GM18870 (cell line): Measurements from ENCODE around the gene SNX32.

Experiments used
- ATAC-seq: cut with Tn5 transposase; IDR thresholded peaks from one replicate; pipeline ENCODE4 v1.9.1; 2021; ENCODE audit warnings: moderate library complexity; ENCODE audit not compliant: unreplicated experiment

Gene SNX32

GRCh38 chr11:65796726-65797601, 36.8 kb upstream of the SNX32 start:
- no peak for ATAC-seq

- ATAC-seq, result no peak
Measured at GRCh38 chr11:65797711-65798110, 36.1 kb upstream of the SNX32 start.

GRCh38 chr11:65798882-65799281, 34.9 kb upstream of the SNX32 start:
- no peak for ATAC-seq

DNA sequence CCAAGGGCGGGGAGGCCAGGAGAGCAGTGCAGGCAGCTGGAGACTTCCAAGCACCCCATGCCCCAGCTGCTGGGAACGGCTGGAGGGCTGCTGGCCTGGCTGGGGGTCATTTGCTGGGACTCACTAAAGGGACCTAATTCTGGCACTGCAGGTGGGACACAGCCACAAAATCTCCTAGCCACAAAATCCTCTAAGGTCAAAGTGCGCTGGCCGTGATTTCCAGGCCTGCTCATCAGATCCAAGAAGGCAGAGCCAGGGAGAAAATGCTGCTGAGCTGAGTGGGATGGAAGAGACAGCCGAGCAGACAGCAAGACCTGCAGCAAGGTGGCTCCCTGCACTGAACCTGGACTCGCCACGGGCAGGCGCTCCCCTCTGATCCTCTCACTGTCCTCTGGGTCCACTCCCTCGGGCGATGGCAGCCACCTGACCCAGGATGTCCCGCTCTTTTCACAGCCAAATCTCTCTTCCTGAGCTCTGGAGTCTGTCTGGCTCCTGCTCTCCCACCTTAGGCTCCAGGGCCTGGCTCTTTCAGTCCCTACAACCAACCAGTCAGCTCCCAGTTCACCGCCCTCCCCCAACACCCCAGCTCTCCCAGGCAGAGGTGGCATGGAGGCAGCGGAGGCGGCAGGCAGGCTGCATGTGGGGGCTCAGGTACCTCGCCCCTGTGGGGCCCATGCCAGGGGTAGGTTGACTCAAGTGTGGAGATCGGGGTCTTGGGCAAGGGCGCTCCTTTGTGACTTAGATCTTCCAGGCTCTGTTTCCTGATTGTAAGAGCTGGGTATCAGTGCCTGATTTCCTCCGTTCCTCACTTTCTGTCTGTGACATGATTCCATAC, 32.4 kb upstream of the SNX32 start:
- ATAC-seq, result no peak

- peak; percentile 67 for ATAC-seq
Measured at GRCh38 chr11:65802841-65803240, 30.9 kb upstream of the SNX32 start.

- no peak for ATAC-seq
Measured at GRCh38 chr11:65803797-65804492, 29.8 kb upstream of the SNX32 start.

- ATAC-seq, result no peak
Measured at GRCh38 chr11:65806979-65807378, 26.8 kb upstream of the SNX32 start.

GRCh38 chr11:65808744-65809341, 24.9 kb upstream of the SNX32 start:
- ATAC-seq, result no peak

DNA sequence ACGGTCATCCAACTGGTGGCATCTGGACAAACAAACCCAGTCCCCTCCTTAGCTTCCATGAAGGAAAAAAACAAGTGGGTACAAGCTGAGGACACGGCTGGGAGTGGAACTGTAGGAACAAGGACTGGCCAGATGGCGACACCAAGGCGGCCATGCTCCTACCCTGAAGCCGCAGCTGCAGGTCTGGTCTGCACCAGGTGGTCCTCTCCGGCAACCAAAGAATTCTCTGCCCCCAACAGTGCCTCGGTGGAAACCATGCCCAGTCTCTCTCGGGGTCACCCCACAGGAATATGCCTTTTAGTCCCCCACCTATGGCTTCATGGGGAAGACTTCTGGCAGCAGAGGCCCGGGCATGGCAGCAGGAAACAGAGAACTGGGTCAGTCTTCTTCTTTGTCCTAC, 24.3 kb upstream of the SNX32 start:
- ATAC-seq, result no peak

- ATAC-seq, result no peak
Measured at GRCh38 chr11:65810046-65810868, 23.5 kb upstream of the SNX32 start.

DNA sequence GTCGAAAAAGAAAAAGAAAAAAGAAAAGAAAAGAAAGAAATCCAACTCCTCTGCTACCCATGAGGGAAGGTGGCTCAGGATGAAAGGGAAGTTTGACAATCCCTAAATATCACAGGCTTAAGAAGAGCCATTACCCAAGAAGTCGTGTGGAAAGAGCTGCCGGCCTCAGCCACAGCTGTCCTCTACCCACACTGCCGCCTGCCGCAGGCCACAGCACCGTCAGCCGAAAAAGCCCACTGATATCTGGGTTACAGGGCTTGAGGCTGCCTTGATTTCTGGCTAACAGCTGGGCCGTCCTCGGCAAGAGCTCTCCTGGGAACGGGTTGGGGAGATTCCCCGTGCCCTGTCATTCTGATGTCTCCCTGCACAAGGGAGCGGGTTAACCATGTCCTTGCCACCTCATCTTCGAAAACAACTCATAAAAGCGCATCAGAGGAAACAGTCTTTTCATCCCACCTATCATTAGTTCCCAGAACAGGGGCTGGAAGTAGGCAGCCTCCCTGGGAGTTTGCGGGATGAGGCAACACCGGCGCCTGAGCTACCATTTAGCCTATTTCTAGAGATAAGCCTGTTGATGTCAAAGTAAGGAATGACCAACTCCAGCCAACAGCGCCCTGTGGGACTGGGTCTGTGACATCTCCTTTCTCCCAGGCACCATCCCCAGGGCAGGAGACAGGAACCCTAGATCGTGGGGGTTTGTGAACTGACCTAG, 21.8 kb upstream of the SNX32 start:
- ATAC-seq, result no peak

GRCh38 chr11:65814131-65814985, 19.4 kb upstream of the SNX32 start:
- ATAC-seq, result no peak

GRCh38 chr11:65814986-65815565, 18.7 kb upstream of the SNX32 start:
- no peak for ATAC-seq

DNA sequence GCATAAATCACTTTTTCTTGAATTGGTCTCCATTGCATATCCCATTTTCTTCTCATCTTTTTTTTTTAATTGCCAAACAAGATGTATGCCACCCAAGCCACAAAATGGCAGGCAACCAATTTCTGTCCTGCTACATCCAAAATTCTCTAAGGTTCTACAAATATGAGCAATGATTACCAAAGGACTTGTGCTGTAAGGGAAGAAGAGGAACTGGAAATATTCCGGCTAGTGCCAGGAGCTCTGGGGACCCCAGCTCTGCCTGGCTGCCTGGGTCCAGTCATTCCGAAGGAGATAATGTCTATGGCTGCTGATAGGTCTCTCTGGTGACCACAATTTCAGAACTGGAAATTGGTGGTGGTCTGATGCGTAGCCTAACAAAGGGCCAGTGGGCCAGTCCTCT, 17.1 kb upstream of the SNX32 start:
- ATAC-seq, result no peak

GRCh38 chr11:65817312-65817834, 16.4 kb upstream of the SNX32 start:
- ATAC-seq, result no peak

DNA sequence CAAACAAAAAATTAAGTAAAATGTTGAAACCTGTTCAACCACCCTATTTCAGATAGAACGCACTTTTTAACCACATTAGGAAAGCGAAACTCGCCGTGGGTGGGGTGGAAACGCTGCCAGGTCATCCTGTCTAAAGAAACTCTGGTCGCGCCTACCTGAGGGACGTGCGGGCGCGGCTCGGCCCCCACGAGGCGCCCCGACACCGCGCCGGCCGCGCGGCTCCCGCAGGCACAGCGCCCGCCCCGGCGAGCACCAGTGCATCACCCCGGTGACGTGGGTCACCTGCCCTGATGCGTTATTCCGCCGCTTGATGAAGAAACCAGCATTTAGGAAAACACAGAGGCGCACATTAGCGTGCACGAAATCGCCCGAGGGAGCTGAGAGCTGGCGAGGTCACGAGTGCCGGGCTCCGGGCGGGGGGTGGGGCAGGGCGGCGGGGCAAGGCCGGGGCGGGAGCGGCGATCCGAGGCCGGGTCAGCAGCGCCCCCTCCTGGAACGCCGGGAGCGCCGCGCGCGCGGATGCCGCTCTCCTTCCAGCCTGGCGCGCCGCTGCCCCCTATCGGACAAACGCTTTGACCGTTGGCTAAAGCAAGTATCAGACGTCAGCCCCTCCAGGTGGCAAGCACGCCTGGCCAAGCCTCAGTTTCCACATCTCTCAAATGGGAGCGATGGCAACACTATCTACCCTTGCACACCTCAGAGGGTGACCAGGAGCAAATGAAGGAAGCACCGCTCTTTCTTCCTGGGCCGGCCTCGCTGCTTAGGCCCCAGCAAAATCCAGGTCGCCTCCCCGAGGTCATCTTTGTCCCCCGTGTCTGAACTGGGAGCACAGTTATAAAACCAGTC, 15.7 kb upstream of the SNX32 start:
- ATAC-seq, result peak; percentile 62

- no peak for ATAC-seq
Measured at GRCh38 chr11:65821107-65821506, 12.7 kb upstream of the SNX32 start.
